ENCODE data around the gene FAM228B. TPM values are rescaled to one million over a fixed set of nuclear protein-coding genes. Genes with fewer than 3 reads are reported as not detected.

The FAM228B gene
- total and polyA plus RNA-seq, 2 donors (not counting 1 experiment from before 2014, with no cell fraction given): 9.8 to 47.2 TPM

DNA sequence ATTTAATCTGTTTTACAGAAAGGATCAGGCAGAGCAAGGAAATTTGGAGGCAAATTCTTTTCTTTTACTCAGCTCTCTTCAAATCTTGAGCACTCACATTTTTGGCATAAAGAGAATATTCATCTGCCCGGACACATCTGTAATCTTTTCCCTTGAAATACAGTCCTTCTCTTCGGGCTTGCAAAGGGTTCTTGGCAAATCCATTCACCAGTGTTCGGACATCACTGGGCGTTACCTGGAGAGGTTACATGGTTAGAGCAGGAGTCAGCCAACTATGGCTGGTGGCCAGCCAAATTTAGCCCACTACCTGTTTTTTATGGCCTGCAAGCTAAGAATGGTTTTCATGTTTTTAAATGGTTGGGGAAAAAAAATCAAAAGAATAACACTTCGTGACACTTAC, 2.2 kb upstream of the FAM228B start:
- no peaks in the 10 kb centered on the region for H3K27me3 ChIP-seq (replicated peaks in 1 of 4; ENCODE audit: control extremely low read depth in 1 of 4, control insufficient read depth in 3 of 4, insufficient read depth in 4 of 4, low read length in 3 of 4)
- H3K27ac ChIP-seq (ENCODE audit: low read length in 2 of 2): no peak overlapping the region
- no peak overlapping the region for H3K4me3 ChIP-seq (ENCODE audit: control extremely low read depth in 1 of 5, extremely low read depth in 1 of 5, insufficient read depth in 1 of 5, low read depth in 2 of 5, low read length in 4 of 5)
- Mint-ChIP-seq H3K4me1 (peaks cover 20% of the 10 kb centered on the region), H3K27me3 (no peaks in the 10 kb centered on the region), H3K9me3 (ENCODE audit: insufficient read depth) (no peaks in the 10 kb centered on the region), H3K27ac (no peak overlapping the region), H3K4me3 (no peak overlapping the region)
- H3K9ac ChIP-seq (ENCODE audit: low read length): no peak overlapping the region
- intact Hi-C loops (cut with micrococcal nuclease): no loop called here
- ChIA-PET POLR2A (no interaction called here), CTCF (interaction anchor here (1.4 kb wide), 1 partner anchor 38 kb away, joined by 3 read pairs; no protein-coding TSS in a partner anchor)
- H3K4me1 ChIP-seq (ENCODE audit: control insufficient read depth in 2 of 2, insufficient read depth in 2 of 2, low read length in 2 of 2): peaks cover 5 to 18% of the 10 kb centered on the region in 2 donors
- no peaks in the 10 kb centered on the region for H3K9me3 ChIP-seq (ENCODE audit: control extremely low read depth in 1 of 3, control insufficient read depth in 2 of 3, insufficient read depth in 1 of 3, low read length in 2 of 3)
- no peaks in the 10 kb centered on the region for H3K79me2 ChIP-seq (ENCODE audit: control insufficient read depth, insufficient read depth, low read length)
- TF ChIP-seq, protein P1, sequence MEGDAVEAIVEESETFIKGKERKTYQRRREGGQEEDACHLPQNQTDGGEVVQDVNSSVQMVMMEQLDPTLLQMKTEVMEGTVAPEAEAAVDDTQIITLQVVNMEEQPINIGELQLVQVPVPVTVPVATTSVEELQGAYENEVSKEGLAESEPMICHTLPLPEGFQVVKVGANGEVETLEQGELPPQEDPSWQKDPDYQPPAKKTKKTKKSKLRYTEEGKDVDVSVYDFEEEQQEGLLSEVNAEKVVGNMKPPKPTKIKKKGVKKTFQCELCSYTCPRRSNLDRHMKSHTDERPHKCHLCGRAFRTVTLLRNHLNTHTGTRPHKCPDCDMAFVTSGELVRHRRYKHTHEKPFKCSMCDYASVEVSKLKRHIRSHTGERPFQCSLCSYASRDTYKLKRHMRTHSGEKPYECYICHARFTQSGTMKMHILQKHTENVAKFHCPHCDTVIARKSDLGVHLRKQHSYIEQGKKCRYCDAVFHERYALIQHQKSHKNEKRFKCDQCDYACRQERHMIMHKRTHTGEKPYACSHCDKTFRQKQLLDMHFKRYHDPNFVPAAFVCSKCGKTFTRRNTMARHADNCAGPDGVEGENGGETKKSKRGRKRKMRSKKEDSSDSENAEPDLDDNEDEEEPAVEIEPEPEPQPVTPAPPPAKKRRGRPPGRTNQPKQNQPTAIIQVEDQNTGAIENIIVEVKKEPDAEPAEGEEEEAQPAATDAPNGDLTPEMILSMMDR (IDR thresholded peaks at IDR 0.05): no peak
- no peak for TF ChIP-seq EZH2 (IDR thresholded peaks at IDR 0.05; ENCODE audit: borderline replicate concordance, insufficient read depth, low read depth, low read length, poor library complexity, severe bottlenecking)
- WGBS (ENCODE audit: insufficient coverage): 100% methylated on average over 2 of the region's 5 CpGs
- DNase-seq: no peak
- no peak overlapping the region for H3K4me2 ChIP-seq (replicated peaks; ENCODE audit: low read depth, low read length, poor library complexity, severe bottlenecking)
- no peak overlapping the region for H2AFZ ChIP-seq (ENCODE audit: insufficient read depth, low read depth, low read length, poor library complexity, severe bottlenecking)
- no peaks in the 10 kb centered on the region for H4K20me1 ChIP-seq (ENCODE audit: control insufficient read depth, insufficient read depth, low read length, poor library complexity, severe bottlenecking)
- no peaks in the 10 kb centered on the region for H3K36me3 ChIP-seq (replicated peaks in 1 of 2; ENCODE audit: control extremely low read depth in 1 of 2, control insufficient read depth in 1 of 2, extremely low read depth in 1 of 2, insufficient read depth in 2 of 2, low read length in 1 of 2)
- ATAC-seq (ENCODE audit: low read depth): no peak

DNA sequence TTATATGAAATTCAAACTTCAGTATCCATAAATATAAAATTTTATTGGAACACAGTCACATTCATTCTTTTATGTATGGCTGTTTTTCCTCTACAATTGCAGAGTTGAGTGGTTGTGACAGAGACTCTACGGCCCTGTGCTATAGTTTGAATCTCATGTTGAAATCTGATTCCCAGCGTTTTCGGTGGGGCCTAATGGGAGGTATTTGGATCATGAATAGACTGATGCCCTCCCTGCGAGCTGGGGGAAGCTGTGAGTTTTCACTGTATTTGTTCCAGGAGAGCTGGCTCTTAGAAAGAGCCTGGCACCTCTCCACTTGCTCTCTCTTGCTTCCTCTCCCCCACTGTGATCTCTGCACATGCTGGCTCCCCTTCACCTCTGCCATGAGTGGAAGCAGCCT, 1.8 kb upstream of the FAM228B start:
- WGBS (ENCODE audit: insufficient coverage): 95% methylated on average over 3 of the region's 4 CpGs
- Histone ChIP-seq H3K27ac (ENCODE audit: low read length in 2 of 2) (no peak overlapping the region), H2AFZ (ENCODE audit: insufficient read depth, low read depth, low read length, poor library complexity, severe bottlenecking) (no peak overlapping the region), H3K36me3 (replicated peaks in 1 of 2; ENCODE audit: control extremely low read depth in 1 of 2, control insufficient read depth in 1 of 2, extremely low read depth in 1 of 2, insufficient read depth in 2 of 2, low read length in 1 of 2) (no peaks in the 10 kb centered on the region), H3K4me3 (ENCODE audit: control extremely low read depth in 1 of 5, extremely low read depth in 1 of 5, insufficient read depth in 1 of 5, low read depth in 2 of 5, low read length in 4 of 5) (no peak overlapping the region), H3K4me2 (replicated peaks; ENCODE audit: low read depth, low read length, poor library complexity, severe bottlenecking) (no peak overlapping the region), H3K79me2 (ENCODE audit: control insufficient read depth, insufficient read depth, low read length) (no peaks in the 10 kb centered on the region), H3K4me1 (ENCODE audit: control insufficient read depth in 2 of 2, insufficient read depth in 2 of 2, low read length in 2 of 2) (peaks cover 5 to 18% of the 10 kb centered on the region in 2 donors), H3K9me3 (ENCODE audit: control extremely low read depth in 1 of 3, control insufficient read depth in 2 of 3, insufficient read depth in 1 of 3, low read length in 2 of 3) (no peaks in the 10 kb centered on the region), H3K9ac (ENCODE audit: low read length) (no peak overlapping the region), H4K20me1 (ENCODE audit: control insufficient read depth, insufficient read depth, low read length, poor library complexity, severe bottlenecking) (no peaks in the 10 kb centered on the region), H3K27me3 (replicated peaks in 1 of 4; ENCODE audit: control extremely low read depth in 1 of 4, control insufficient read depth in 3 of 4, insufficient read depth in 4 of 4, low read length in 3 of 4) (no peaks in the 10 kb centered on the region)
- ChIA-PET CTCF (interaction anchor here (1.3 to 1.9 kb wide), 4 partner anchors 37 to 74 kb away, joined by 3 to 9 read pairs (median 4); partner anchors contain the start of genes TP53I3 and WDCP), POLR2A (no interaction called here)
- no peak for DNase-seq
- Mint-ChIP-seq H3K4me1 (peaks cover 20% of the 10 kb centered on the region), H3K27me3 (no peaks in the 10 kb centered on the region), H3K27ac (peak overlapping the region; percentile 37), H3K4me3 (no peak overlapping the region), H3K9me3 (ENCODE audit: insufficient read depth) (no peaks in the 10 kb centered on the region)
- TF ChIP-seq EZH2 (IDR thresholded peaks at IDR 0.05; ENCODE audit: borderline replicate concordance, insufficient read depth, low read depth, low read length, poor library complexity, severe bottlenecking): no peak
- TF ChIP-seq, protein P1 (IDR thresholded peaks at IDR 0.05): no peak
- intact Hi-C loops (cut with micrococcal nuclease): no loop called here
- ATAC-seq (ENCODE audit: low read depth): no peak

Measured in B cell (primary cell).